ENCODE measurements around the gene CDK4. TPM values are rescaled to one million over a fixed set of nuclear protein-coding genes. Genes with fewer than 3 reads are reported as not detected.

Gene CDK4
- total and polyA plus RNA-seq, 2 of the 13 experiments (the other 11 are each of a cell fraction or from before 2014, with no cell fraction given) = 191 to 209 TPM

GRCh38 chr12:57764662-57765002 lies 12.5 kb upstream of the CDK4 start (continued):
- TF ChIP-seq ZGPAT (CRISPR knock-in tag; IDR thresholded peaks at IDR 0.05) (no peak), GFI1 (CRISPR knock-in tag; IDR thresholded peaks at IDR 0.05; ENCODE audit: borderline replicate concordance) (no peak), TAF1 (CRISPR knock-in tag; IDR thresholded peaks at IDR 0.05) (no peak), ZNF33A (CRISPR knock-in tag; IDR thresholded peaks at IDR 0.05; ENCODE audit: borderline replicate concordance) (no peak), ZBTB33 (CRISPR knock-in tag; IDR thresholded peaks at IDR 0.05) (peak; percentile 53; the same call in 1 of the 2 replicates), ZNF605 (CRISPR knock-in tag; IDR thresholded peaks at IDR 0.05) (no peak), ZMAT3 (CRISPR knock-in tag; conservative IDR thresholded peaks at IDR 0.05) (no peak), MNT (IDR thresholded peaks at IDR 0.05) (peak; percentile 72), ZNF333 (CRISPR knock-in tag; IDR thresholded peaks at IDR 0.05; ENCODE audit: borderline replicate concordance) (0 out of 2 replicates have a peak, but pooled peaks have one; percentile 24), ZNF235 (CRISPR knock-in tag; IDR thresholded peaks at IDR 0.05; ENCODE audit: borderline replicate concordance) (no peak), ZNF280B (CRISPR knock-in tag; IDR thresholded peaks at IDR 0.05; ENCODE audit: borderline replicate concordance) (no peak), MIER2 (CRISPR knock-in tag; IDR thresholded peaks at IDR 0.05) (no peak), ZHX2 (IDR thresholded peaks at IDR 0.05; ENCODE audit: low read depth) (no peak), ZHX2 (CRISPR knock-in tag; IDR thresholded peaks at IDR 0.05; ENCODE audit: borderline replicate concordance) (no peak), HIC2 (CRISPR knock-in tag; IDR thresholded peaks at IDR 0.05; ENCODE audit: low read depth) (0 out of 2 replicates have a peak, but pooled peaks have one; percentile 27), ZNF777 (CRISPR knock-in tag; IDR thresholded peaks at IDR 0.05) (no peak)
